H1 (cell line): ENCODE results near the gene EML4. TPM values are rescaled to one million over a fixed set of nuclear protein-coding genes. Genes with fewer than 3 reads are reported as not detected.

ENCODE experiments used
- CTCF ChIA-PET: fragments of 300-600 bp; sonication (Branson Sonifier 250); formaldehyde crosslinking; loops from one replicate; lab custom pipeline; 2021; ENCODE audit not compliant: partially characterized antibody; lab: Charles Lee
- POLR2A ChIA-PET: fragments of 300-600 bp; sonication (Branson Sonifier 250); formaldehyde crosslinking; loops from one replicate; lab custom pipeline; 2021; ENCODE audit warnings: inconsistent platforms; ENCODE audit not compliant: partially characterized antibody; lab: Charles Lee
- DNase-seq, 2 experiments: peaks; one replicate each; pipeline versions ENCODE4 v3.0.0 to v3.0.0-alpha.2; 2010 to 2022; ENCODE audit warnings: low spot score in 2 of 2, low read depth in 1 of 2, mixed read lengths in 1 of 2
- FAIRE-seq: peaks from 2 replicates; lab custom pipeline; 2011; peaks lifted over from hg19 to GRCh38; lab: Jason Lieb, UNC
- H2AFZ ChIP-seq: 2 replicates; pipeline ENCODE4 v1.8.1; 2012; ENCODE audit warnings: low read length, inconsistent platforms
- H2AK5ac ChIP-seq: 2 replicates; pipeline ENCODE4 v1.6.1; 2013; ENCODE audit warnings: low read depth, low read length
- H2BK120ac ChIP-seq: replicated peaks from 2 replicates; pipeline ENCODE3; 2013; ENCODE audit warnings: low read depth, low read length, inconsistent platforms
- H2BK12ac ChIP-seq: 2 replicates; pipeline ENCODE4 v1.6.1; 2013; ENCODE audit warnings: low read depth, low read length
- H2BK15ac ChIP-seq: 2 replicates; pipeline ENCODE4 v1.6.1; 2013; ENCODE audit warnings: low read length
- H2BK20ac ChIP-seq: 2 replicates; pipeline ENCODE4 v1.6.1; 2013; ENCODE audit warnings: low read length
- H2BK5ac ChIP-seq: 2 replicates; pipeline ENCODE4 v1.6.1; 2013; ENCODE audit warnings: low read depth, low read length
- H3K14ac ChIP-seq: 2 replicates; pipeline ENCODE4 v1.6.1; 2013; ENCODE audit warnings: inconsistent platforms; ENCODE audit not compliant: insufficient read length
- H3K18ac ChIP-seq: 2 replicates; pipeline ENCODE4 v1.6.1; 2013; ENCODE audit warnings: low read length; ENCODE audit errors: extremely low read depth
- H3K23ac ChIP-seq: 2 replicates; pipeline ENCODE4 v1.6.1; 2013; ENCODE audit warnings: inconsistent platforms; ENCODE audit not compliant: insufficient read length
- H3K23me2 ChIP-seq: 2 replicates; pipeline ENCODE4 v1.6.1; 2013; ENCODE audit warnings: low read depth, low read length
- H3K27ac ChIP-seq: 2 replicates; pipeline ENCODE4 v1.6.1; 2011; ENCODE audit warnings: low read depth, low read length, inconsistent platforms
- H3K27me3 ChIP-seq, 4 experiments: replicated peaks in 1 of 4; 1 replicate in 1 of 4; 2 replicates in 3 of 4; pipeline versions ENCODE4 v1.6.1 to v1.8.1; 2011 to 2013; ENCODE audit warnings: low read length in 3 of 4, mild to moderate bottlenecking in 3 of 4, inconsistent platforms in 2 of 4, mixed read lengths in 2 of 4, moderate library complexity in 1 of 4; ENCODE audit not compliant: control insufficient read depth in 3 of 4, insufficient read depth in 3 of 4; ENCODE audit errors: extremely low read depth in 1 of 4
- H3K36me3 ChIP-seq, 4 experiments: 2 replicates each; pipeline versions ENCODE4 v1.6.1 to v1.8.1; 2011 to 2013; ENCODE audit warnings: mild to moderate bottlenecking in 4 of 4, low read length in 3 of 4, moderate library complexity in 2 of 4, control low read depth in 1 of 4, inconsistent platforms in 1 of 4; ENCODE audit not compliant: insufficient read depth in 4 of 4, control insufficient read depth in 2 of 4
- H3K4ac ChIP-seq: replicated peaks from 2 replicates; pipeline ENCODE3; 2013; ENCODE audit warnings: low read length, low read depth, mixed read lengths, inconsistent platforms; ENCODE audit not compliant: insufficient read length
- H3K4me1 ChIP-seq, 4 experiments: replicated peaks in 1 of 4; 1 replicate in 1 of 4; 2 replicates in 3 of 4; pipeline versions ENCODE4 v1.6.1 to v1.8.1; 2011 to 2013; ENCODE audit warnings: low read length in 3 of 4, inconsistent platforms in 2 of 4, mixed read lengths in 1 of 4; ENCODE audit not compliant: insufficient read depth in 4 of 4, control insufficient read depth in 3 of 4
- H3K4me2 ChIP-seq, 2 experiments: 2 replicates each; pipeline versions ENCODE4 v1.6.1 to v1.8.1; 2011 to 2013; ENCODE audit warnings: low read depth in 2 of 2, low read length in 2 of 2, control low read depth in 1 of 2, inconsistent platforms in 1 of 2, mild to moderate bottlenecking in 1 of 2; ENCODE audit not compliant: insufficient read depth in 1 of 2
- H3K4me3 ChIP-seq, 4 experiments: fragments of 200-600, 300-600 bp in 1 of 4; sonication (generic), shearing (Covaris generic), sonication (Bioruptor Twin) in 1 of 4; 2 replicates each; pipeline versions ENCODE4 v1.5.1 to v1.8.1; 2011 to 2016; ENCODE audit warnings: low read length in 4 of 4, low read depth in 3 of 4, control low read depth in 2 of 4, inconsistent platforms in 2 of 4, mild to moderate bottlenecking in 2 of 4, mixed read lengths in 1 of 4, moderate library complexity in 1 of 4; ENCODE audit not compliant: insufficient read depth in 2 of 4; ENCODE audit errors: extremely low read depth in 1 of 4
- H3K56ac ChIP-seq: replicated peaks from 2 replicates; pipeline ENCODE3; 2013; ENCODE audit warnings: low read depth, mild to moderate bottlenecking, mixed read lengths, low read length, inconsistent platforms; ENCODE audit not compliant: insufficient read length
- H3K79me1 ChIP-seq: 2 replicates; pipeline ENCODE4 v1.6.1; 2013; ENCODE audit warnings: low read depth, low read length, control low read depth
- H3K79me2 ChIP-seq, 2 experiments: 2 replicates each; pipeline versions ENCODE4 v1.6.1 to v1.8.1; 2012 to 2013; ENCODE audit warnings: low read length in 2 of 2, mild to moderate bottlenecking in 2 of 2, inconsistent platforms in 1 of 2; ENCODE audit not compliant: insufficient read depth in 2 of 2, control insufficient read depth in 1 of 2
- H3K9ac ChIP-seq, 4 experiments: replicated peaks in 1 of 4; 1 replicate in 1 of 4; 2 replicates in 3 of 4; pipeline versions ENCODE4 v1.6.1 to v1.8.1; 2011 to 2013; ENCODE audit warnings: low read depth in 3 of 4, low read length in 3 of 4, control low read depth in 2 of 4, mild to moderate bottlenecking in 2 of 4, moderate library complexity in 2 of 4, inconsistent platforms in 1 of 4; ENCODE audit errors: extremely low read depth in 1 of 4
- H3K9me3 ChIP-seq, 2 experiments: 2 replicates each; pipeline versions ENCODE4 v1.6.1 to v1.8.1; 2012 to 2013; ENCODE audit warnings: mild to moderate bottlenecking in 2 of 2, moderate library complexity in 2 of 2, control low read depth in 1 of 2, inconsistent platforms in 1 of 2, low read depth in 1 of 2, low read length in 1 of 2, mixed read lengths in 1 of 2; ENCODE audit not compliant: insufficient read depth in 2 of 2
- H4K20me1 ChIP-seq, 2 experiments: replicated peaks in 1 of 2; 2 replicates each; pipeline versions ENCODE3 to v1.8.1; 2011 to 2013; ENCODE audit warnings: inconsistent platforms in 2 of 2, low read length in 2 of 2, mild to moderate bottlenecking in 1 of 2; ENCODE audit not compliant: insufficient read depth in 2 of 2, control insufficient read depth in 1 of 2
- H4K5ac ChIP-seq: 2 replicates; pipeline ENCODE4 v1.6.1; 2013; ENCODE audit warnings: low read length, low read depth, mixed read lengths, inconsistent platforms; ENCODE audit not compliant: insufficient read length
- H4K8ac ChIP-seq: 2 replicates; pipeline ENCODE4 v1.8.0; 2013; ENCODE audit warnings: mild to moderate bottlenecking, moderate library complexity, low read length, inconsistent platforms; ENCODE audit not compliant: insufficient read depth; ENCODE audit errors: extremely low read depth
- H4K91ac ChIP-seq: replicated peaks from 2 replicates; pipeline ENCODE3; 2013; ENCODE audit warnings: low read length, mixed read lengths, inconsistent platforms; ENCODE audit not compliant: insufficient read length
- CHD2 ChIP-seq: IDR thresholded peaks from 2 replicates; pipeline ENCODE4 v1.6.1; 2012; ENCODE audit warnings: low read length, improper control_type of control experiment
- KDM1A ChIP-seq: fragments of 200-600, 300-600 bp; sonication (generic); IDR thresholded peaks from 2 replicates; pipeline ENCODE4 v1.7.1; 2016; ENCODE audit warnings: mild to moderate bottlenecking, low read length, borderline replicate concordance
- PHF8 ChIP-seq: fragments of 200-600 bp; sonication (generic); conservative IDR thresholded peaks from 2 replicates; pipeline ENCODE4 v1.7.1; 2012; ENCODE audit warnings: low read depth, mild to moderate bottlenecking, inconsistent platforms, low read length, moderate library complexity
- RXRA ChIP-seq: IDR thresholded peaks from 2 replicates; pipeline ENCODE4 v1.6.1; 2011; ENCODE audit warnings: low read depth, mild to moderate bottlenecking, low read length, moderate library complexity; ENCODE audit not compliant: insufficient read depth
- SRF ChIP-seq: IDR thresholded peaks from 2 replicates; pipeline ENCODE4 v1.6.1; 2011; ENCODE audit warnings: mild to moderate bottlenecking, low read depth, low read length, moderate library complexity
- WGBS, 2 experiments: shearing (Covaris generic) in 1 of 2; methylation state at CpG; one replicate each; pipeline versions ENCODE4 v1.1.6 to v1.1.7; 2013 to 2015; ENCODE audit warnings: low lambda C conversion rate in 2 of 2, mixed read lengths in 2 of 2, inconsistent platforms in 1 of 2, low coverage in 1 of 2, missing lambda C conversion rate in 1 of 2; ENCODE audit not compliant: insufficient replicate concordance in 2 of 2, insufficient coverage in 1 of 2, insufficient read length in 1 of 2; ENCODE audit errors: extremely low coverage in 1 of 2, missing lambda C conversion rate in 1 of 2; 5-methylcytosine and 5-hydroxymethylcytosine counted together
- polyA plus RNA-seq, 7 experiments: library from polyadenylated mRNA; depleted of rRNA in 3 of 7; stranded (reverse) in 5 of 7; unstranded in 2 of 7; fragments of >200 nt in 5 of 7; fragments of 200-250 nt in 2 of 7; gene quantifications; 1 replicate in 5 of 7; 2 replicates in 1 of 7; 4 replicates in 1 of 7; pipeline versions ENCODE4 v1.2.1 to v1.2.3, GENCODE V29; 2011 to 2013; ENCODE audit warnings: missing spikeins in 2 of 7, mixed read lengths in 2 of 7
- total RNA-seq: library from RNA; stranded (reverse); fragmentation: NEBNext Ultra II Directional; extraction: Animal tissue kit (Norgen Biotek cat#: 25700); gene quantifications from 2 replicates; pipeline ENCODE4 v1.2.1, GENCODE V29; 2021

Gene EML4
- total and polyA plus RNA-seq, 2 of the 8 experiments (the other 6 are each of a cell fraction or from before 2014, with no cell fraction given), result 50.1 to 104 TPM

DNA sequence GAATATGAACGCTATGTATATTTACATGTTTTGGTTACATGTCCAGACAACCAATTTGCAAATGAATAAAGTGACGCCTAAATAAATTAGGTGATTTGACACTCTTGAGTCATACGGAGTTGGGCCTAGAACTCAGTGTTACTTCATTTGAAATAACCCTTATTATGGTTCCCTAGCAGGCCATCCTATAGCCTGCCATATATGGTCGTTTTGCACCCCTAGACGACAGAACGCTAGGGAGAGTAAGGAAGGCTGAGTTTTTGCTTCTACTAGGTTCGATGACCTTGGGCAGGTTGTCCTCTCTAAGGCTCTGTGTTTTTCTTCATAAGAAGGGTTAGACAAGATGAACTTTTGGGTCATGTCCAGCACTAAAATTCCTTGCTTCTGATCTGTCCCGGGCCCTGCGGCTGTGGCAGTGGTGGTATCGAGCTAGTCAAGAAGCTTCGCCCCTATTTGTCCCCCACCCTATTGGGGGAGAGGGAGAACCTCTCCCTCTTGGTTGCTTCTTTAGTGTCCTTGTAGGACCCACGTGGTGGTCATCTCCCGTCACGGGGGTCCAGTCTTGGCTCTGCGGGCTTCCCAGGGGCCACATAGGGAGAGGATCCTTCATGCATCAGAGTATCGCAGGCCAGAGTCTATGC lies 574 bp upstream of the EML4 start:
- Histone ChIP-seq H4K91ac (peak overlapping the region; percentile 29), H2BK12ac (peak overlapping the region; percentile 68; the same call in 1 of the 2 replicates), H3K4me3 (peak overlapping the region in 1 of 4 experiments; percentile 41; a peak in 1 of 8 replicates), H2AFZ (peak overlapping the region; percentile 96), H3K4me2 (peak overlapping the region; percentile 48 to 97), H3K23me2 (no peaks in the 10 kb centered on the region), H4K20me1 (no peaks in the 10 kb centered on the region), H2BK120ac (no peak overlapping the region), H4K8ac (peak overlapping the region; percentile 92), H3K9me3 (no peaks in the 10 kb centered on the region), H3K27ac (peak overlapping the region; percentile 73; the same call in 1 of the 2 replicates), H4K5ac (peak overlapping the region; percentile 67), H3K9ac (no peak overlapping the region), H2BK15ac (0 out of 2 replicates have a peak overlapping the region, but pooled peaks have one; percentile 24)
- FAIRE-seq, result no peak
- CTCF ChIA-PET, result interaction anchor here (1.0 to 2.9 kb wide), 4 partner anchors 28 to 133 kb away, joined by 4 to 8 read pairs (median 4); no protein-coding TSS in a partner anchor
- peak; percentile 21; the same call in 1 of the 2 replicates for TF ChIP-seq KDM1A
- TF ChIP-seq CHD2, result 0 out of 2 replicates have a peak, but pooled peaks have one; percentile 10
- TF ChIP-seq PHF8, result no peak; the same call in 1 of the 2 replicates
- no peak for TF ChIP-seq RXRA
- peak; percentile 86 for TF ChIP-seq SRF
- TF ChIP-seq, all 59 proteins: peak for 3
- Histone ChIP-seq H3K79me2 (peaks cover 4 to 42% of the 10 kb centered on the region in 2 experiments), H3K18ac (peak overlapping the region; percentile 75), H3K27me3 (no peaks in the 10 kb centered on the region; a peak in 1 of 7 replicates), H3K79me1 (no peaks in the 10 kb centered on the region; the same call in 1 of the 2 replicates), H3K4me1 (peaks cover 0 to 4% (median 2%) of the 10 kb centered on the region in 4 experiments; a peak in 4 of 7 replicates), H2AK5ac (no peak overlapping the region), H3K23ac (no peak overlapping the region), H3K4ac (peak overlapping the region; percentile 30), H3K14ac (no peak overlapping the region), H3K56ac (peak overlapping the region; percentile 2), H2BK20ac (no peak overlapping the region), H2BK5ac (peak overlapping the region; percentile 3; the same call in 1 of the 2 replicates), H3K36me3 (no peaks in the 10 kb centered on the region)
- no peak for DNase-seq
- WGBS, 2 experiments, result 69% methylated on average over 16 of the region's 16 CpGs; no CpG with 5 or more reads in 1 of the 2 experiments
- POLR2A ChIA-PET, result interaction anchor here (0.7 to 1.4 kb wide), 5 partner anchors 12 to 78 kb away, joined by 3 to 4 read pairs (median 3); no protein-coding TSS in a partner anchor
